ENCODE results near the gene TBX18. TPM values are rescaled to one million over a fixed set of nuclear protein-coding genes. Genes with fewer than 3 reads are reported as not detected.

The TBX18 gene
- total RNA-seq, 4 donors from 2014 or later = 30.2 to 63.7 (median 41.0) TPM

GRCh38 chr6:84771125-84771755, 6.8 kb upstream of the TBX18 start:
- peak overlapping the region in 1 of 4 donors; percentile 90 for H3K27ac ChIP-seq
- no peak overlapping the region for H3K4me3 ChIP-seq
- 34% methylated on average over 6 of the region's 6 CpGs for WGBS, 2 donors

GRCh38 chr6:84770521-84770920, 6.1 kb upstream of the TBX18 start:
- TF ChIP-seq CTCF (IDR thresholded peaks at IDR 0.05) (no peak), POLR2A (IDR thresholded peaks at IDR 0.05) (no peak), EP300 (IDR thresholded peaks at IDR 0.05) (no peak)
- Histone ChIP-seq H3K27me3 (peaks cover 0 to 95% of the 10 kb centered on the region in 2 donors), H3K9me3 (no peaks in the 10 kb centered on the region), H3K4me3 (no peak overlapping the region), H3K4me1 (peaks cover 0 to 58% (median 6%) of the 10 kb centered on the region in 4 donors), H3K27ac (no peak overlapping the region), H3K36me3 (no peaks in the 10 kb centered on the region)
- no peak for DNase-seq (ENCODE audit: low spot score in 2 of 2)
- 40% methylated on average over 5 of the region's 5 CpGs for WGBS, 2 donors

More at GRCh38 chr6:84771125-84771755, 6.8 kb upstream of the TBX18 start:
- Histone ChIP-seq H3K4me1 (peaks cover 0 to 54% (median 5%) of the 10 kb centered on the region in 4 donors), H3K36me3 (no peaks in the 10 kb centered on the region), H3K27me3 (peaks cover 0 to 94% of the 10 kb centered on the region in 2 donors), H3K9me3 (no peaks in the 10 kb centered on the region)
- TF ChIP-seq CTCF (IDR thresholded peaks at IDR 0.05) (no peak), EP300 (IDR thresholded peaks at IDR 0.05) (no peak), POLR2A (IDR thresholded peaks at IDR 0.05) (no peak)
- no peak for DNase-seq (ENCODE audit: low spot score in 2 of 2)

- Histone ChIP-seq H3K27me3 (peaks cover 0 to 97% of the 10 kb centered on the region in 2 donors), H3K36me3 (no peaks in the 10 kb centered on the region), H3K9me3 (no peaks in the 10 kb centered on the region), H3K27ac (peak overlapping the region in 3 of 4 donors; percentile 50 to 84 (median 77)), H3K4me1 (peaks cover 0 to 60% (median 10%) of the 10 kb centered on the region in 4 donors), H3K4me3 (peak overlapping the region in 2 of 4 donors; percentile 28 to 47)
- no peak for DNase-seq (ENCODE audit: low spot score in 2 of 2)
- WGBS, 2 donors = 6 to 9% methylated on average over 5 of the region's 5 CpGs
- no peak for TF ChIP-seq POLR2A (IDR thresholded peaks at IDR 0.05)
- TF ChIP-seq EP300 (IDR thresholded peaks at IDR 0.05) = no peak
- no peak for TF ChIP-seq CTCF (IDR thresholded peaks at IDR 0.05)
Observed at GRCh38 chr6:84769306-84769705, 4.9 kb upstream of the TBX18 start.

DNA sequence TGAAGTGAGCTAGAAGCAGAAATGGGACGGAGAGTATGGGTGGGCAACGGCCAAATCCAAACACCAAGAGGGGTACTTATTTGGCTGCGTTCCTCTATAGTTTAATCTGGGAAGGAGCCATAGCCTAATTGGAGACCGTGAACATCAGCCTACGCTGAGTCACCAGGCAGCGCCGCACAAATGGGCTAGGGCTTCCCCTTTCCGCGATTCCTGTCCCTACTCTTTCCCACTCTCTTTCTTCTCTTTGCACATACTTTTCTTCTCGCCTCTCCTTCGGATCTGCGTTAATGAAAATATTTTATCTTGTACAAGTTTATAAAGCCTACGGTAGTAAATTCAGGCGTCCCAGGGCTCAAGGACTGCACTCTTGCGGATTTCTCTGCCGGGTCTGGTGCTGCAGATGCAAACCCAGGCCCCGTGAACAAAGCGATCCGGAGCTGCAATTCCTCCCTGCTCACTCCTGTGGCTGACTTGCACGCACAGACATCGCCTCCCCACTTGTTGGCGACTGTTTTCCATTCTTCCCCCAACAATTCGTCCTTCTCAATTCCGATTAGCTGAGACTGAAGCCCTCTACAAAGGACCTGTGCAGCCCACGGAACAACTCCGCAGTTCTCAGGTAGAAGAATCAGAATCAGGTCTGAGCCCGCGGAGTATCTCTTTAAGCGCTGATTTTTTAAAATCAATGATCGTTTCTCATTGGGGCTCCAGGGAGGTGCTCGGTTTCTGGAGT, 4.2 kb upstream of the TBX18 start:
- 3 to 7% methylated on average over 31 of the region's 31 CpGs for WGBS, 2 donors
- Histone ChIP-seq H3K4me3 (peak overlapping the region; percentile 17 to 47 (median 27)), H3K9me3 (no peaks in the 10 kb centered on the region), H3K4me1 (peaks cover 0 to 60% (median 9%) of the 10 kb centered on the region in 4 donors), H3K27ac (peak overlapping the region; percentile 17 to 84 (median 64)), H3K36me3 (no peaks in the 10 kb centered on the region), H3K27me3 (peaks cover 0 to 97% of the 10 kb centered on the region in 2 donors)
- peak; percentile 28 to 37 for DNase-seq (ENCODE audit: low spot score in 2 of 2)
- TF ChIP-seq EP300 (IDR thresholded peaks at IDR 0.05) = peak in 1 of 2 donors; percentile 30
- no peak for TF ChIP-seq CTCF (IDR thresholded peaks at IDR 0.05)
- peak in 1 of 2 donors; percentile 24 for TF ChIP-seq POLR2A (IDR thresholded peaks at IDR 0.05)
